Measurements from ENCODE around the gene MCTP2. TPM values are rescaled to one million over a fixed set of nuclear protein-coding genes. Genes with fewer than 3 reads are reported as not detected.

MCTP2 gene
- total and polyA plus RNA-seq, 2 experiments from 2014 or later, result 8.1 to 23.3 TPM

GRCh38 chr15:94231723-94232468 lies 535 bp downstream of the MCTP2 start:
- DNase-seq (ENCODE audit: low spot score), result peak; percentile 15
- H3K36me3 ChIP-seq (replicated peaks; ENCODE audit: insufficient read depth, low read depth), result no peaks in the 10 kb centered on the region
- no peaks in the 10 kb centered on the region for H3K9me2 ChIP-seq (replicated peaks; ENCODE audit: insufficient read depth)
- peaks cover 29% of the 10 kb centered on the region for H3K79me2 ChIP-seq
- TF ChIP-seq EZH2 (IDR thresholded peaks at IDR 0.05; ENCODE audit: borderline replicate concordance) (peak; percentile 32), EZH2phosphoT487 (IDR thresholded peaks at IDR 0.05; ENCODE audit: low read depth, severe bottlenecking, unreplicated experiment) (no peak)
- TF ChIP-seq, protein P1, sequence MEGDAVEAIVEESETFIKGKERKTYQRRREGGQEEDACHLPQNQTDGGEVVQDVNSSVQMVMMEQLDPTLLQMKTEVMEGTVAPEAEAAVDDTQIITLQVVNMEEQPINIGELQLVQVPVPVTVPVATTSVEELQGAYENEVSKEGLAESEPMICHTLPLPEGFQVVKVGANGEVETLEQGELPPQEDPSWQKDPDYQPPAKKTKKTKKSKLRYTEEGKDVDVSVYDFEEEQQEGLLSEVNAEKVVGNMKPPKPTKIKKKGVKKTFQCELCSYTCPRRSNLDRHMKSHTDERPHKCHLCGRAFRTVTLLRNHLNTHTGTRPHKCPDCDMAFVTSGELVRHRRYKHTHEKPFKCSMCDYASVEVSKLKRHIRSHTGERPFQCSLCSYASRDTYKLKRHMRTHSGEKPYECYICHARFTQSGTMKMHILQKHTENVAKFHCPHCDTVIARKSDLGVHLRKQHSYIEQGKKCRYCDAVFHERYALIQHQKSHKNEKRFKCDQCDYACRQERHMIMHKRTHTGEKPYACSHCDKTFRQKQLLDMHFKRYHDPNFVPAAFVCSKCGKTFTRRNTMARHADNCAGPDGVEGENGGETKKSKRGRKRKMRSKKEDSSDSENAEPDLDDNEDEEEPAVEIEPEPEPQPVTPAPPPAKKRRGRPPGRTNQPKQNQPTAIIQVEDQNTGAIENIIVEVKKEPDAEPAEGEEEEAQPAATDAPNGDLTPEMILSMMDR (IDR thresholded peaks at IDR 0.05; ENCODE audit: poor library complexity), result no peak
- H3K27ac ChIP-seq, result peak overlapping the region; percentile 82
- H3K9me3 ChIP-seq (ENCODE audit: low read depth), result no peaks in the 10 kb centered on the region
- no peaks in the 10 kb centered on the region for H3K27me3 ChIP-seq
- H3K4me1 ChIP-seq (ENCODE audit: insufficient read depth), result peaks cover 5% of the 10 kb centered on the region
- 6% methylated on average over 25 of the region's 25 CpGs for WGBS (ENCODE audit: low lambda C conversion rate, missing lambda C conversion rate)
- peak overlapping the region; percentile 63 for H3K4me3 ChIP-seq
- H3K4me2 ChIP-seq, result peak overlapping the region; percentile 77
- peak overlapping the region; percentile 70 for H2AFZ ChIP-seq
- no peaks in the 10 kb centered on the region for H4K20me1 ChIP-seq (ENCODE audit: insufficient read depth, poor library complexity, severe bottlenecking)

DNA sequence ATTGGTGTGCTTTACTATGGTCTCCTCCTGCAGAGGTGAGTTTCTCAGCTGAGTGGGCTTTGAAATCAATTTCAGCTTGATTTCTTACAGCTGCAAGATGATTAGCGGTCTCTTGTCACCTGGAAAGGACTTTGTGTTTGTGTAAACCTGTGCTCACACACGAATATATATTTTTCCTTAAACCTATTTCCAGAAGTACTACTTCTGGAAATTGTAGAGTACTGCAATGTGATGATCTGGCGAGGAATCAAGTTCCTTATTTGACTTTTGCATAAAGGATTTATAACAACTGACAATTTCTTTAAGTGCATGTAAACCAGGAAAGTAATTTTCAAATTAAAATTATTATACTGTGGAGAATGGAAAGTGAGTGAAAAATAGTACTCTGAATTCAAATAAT lies 2.1 kb downstream of the MCTP2 start:
- Histone ChIP-seq H3K79me2 (peaks cover 45% of the 10 kb centered on the region), H3K4me3 (no peak overlapping the region), H3K36me3 (replicated peaks; ENCODE audit: insufficient read depth, low read depth) (no peaks in the 10 kb centered on the region), H4K20me1 (ENCODE audit: insufficient read depth, poor library complexity, severe bottlenecking) (no peaks in the 10 kb centered on the region), H3K9me3 (ENCODE audit: low read depth) (no peaks in the 10 kb centered on the region), H3K27me3 (no peaks in the 10 kb centered on the region), H3K9me2 (replicated peaks; ENCODE audit: insufficient read depth) (no peaks in the 10 kb centered on the region), H2AFZ (no peak overlapping the region), H3K4me1 (ENCODE audit: insufficient read depth) (peaks cover 5% of the 10 kb centered on the region), H3K27ac (peak overlapping the region; percentile 32), H3K4me2 (peak overlapping the region; percentile 77)
- DNase-seq (ENCODE audit: low spot score), result no peak
- 84% methylated on average over 3 of the region's 3 CpGs for WGBS (ENCODE audit: low lambda C conversion rate, missing lambda C conversion rate)
- TF ChIP-seq, protein P1 (IDR thresholded peaks at IDR 0.05; ENCODE audit: poor library complexity), result no peak
- TF ChIP-seq EZH2phosphoT487 (IDR thresholded peaks at IDR 0.05; ENCODE audit: low read depth, severe bottlenecking, unreplicated experiment) (no peak), EZH2 (IDR thresholded peaks at IDR 0.05; ENCODE audit: borderline replicate concordance) (no peak)

GRCh38 chr15:94234300-94234699 lies 2.9 kb downstream of the MCTP2 start:
- Histone ChIP-seq H3K4me2 (peak overlapping the region; percentile 77), H3K27ac (peak overlapping the region; percentile 32), H2AFZ (no peak overlapping the region), H3K9me3 (ENCODE audit: low read depth) (no peaks in the 10 kb centered on the region), H3K9me2 (replicated peaks; ENCODE audit: insufficient read depth) (no peaks in the 10 kb centered on the region), H3K4me1 (ENCODE audit: insufficient read depth) (peaks cover 5% of the 10 kb centered on the region), H3K27me3 (no peaks in the 10 kb centered on the region), H4K20me1 (ENCODE audit: insufficient read depth, poor library complexity, severe bottlenecking) (no peaks in the 10 kb centered on the region), H3K4me3 (no peak overlapping the region), H3K36me3 (replicated peaks; ENCODE audit: insufficient read depth, low read depth) (no peaks in the 10 kb centered on the region), H3K79me2 (peaks cover 50% of the 10 kb centered on the region)
- TF ChIP-seq EZH2phosphoT487 (IDR thresholded peaks at IDR 0.05; ENCODE audit: low read depth, severe bottlenecking, unreplicated experiment) (no peak), EZH2 (IDR thresholded peaks at IDR 0.05; ENCODE audit: borderline replicate concordance) (no peak)
- TF ChIP-seq, protein P1 (IDR thresholded peaks at IDR 0.05; ENCODE audit: poor library complexity), result no peak
- peak; percentile 32 for DNase-seq (ENCODE audit: low spot score)
- 55% methylated on average over 3 of the region's 3 CpGs for WGBS (ENCODE audit: low lambda C conversion rate, missing lambda C conversion rate)
